ENCODE data around the gene CD101. TPM values are rescaled to one million over a fixed set of nuclear protein-coding genes. Genes with fewer than 3 reads are reported as not detected.

Gene CD101
- total and polyA plus RNA-seq, 10 donors: 1.0 to 15.9 (median 6.8) TPM

- H3K27me3 ChIP-seq (replicated peaks in 1 of 7): no peaks in the 10 kb centered on the region
- intact Hi-C loops (cut with DNase I; ENCODE audit: low total_unique reads): no loop called here
- TF ChIP-seq CTCF (IDR thresholded peaks at IDR 0.05 in 8 of 11, conservative IDR thresholded peaks at IDR 0.05 in 3 of 11): no peak
- TF ChIP-seq POLR2AphosphoS5 (IDR thresholded peaks at IDR 0.05): no peak
- no peak for TF ChIP-seq POLR2A (IDR thresholded peaks at IDR 0.05)
- no peaks in the 10 kb centered on the region for H3K36me3 ChIP-seq
- H3K4me3 ChIP-seq: no peak overlapping the region
- DNase-seq: no peak
- peaks cover 0 to 4% (median 0%) of the 10 kb centered on the region in 8 donors for H3K9me3 ChIP-seq
- WGBS, 5 donors: 71 to 85% (median 80%) methylated on average over 2 of the region's 2 CpGs
- peaks cover 17 to 47% (median 38%) of the 10 kb centered on the region in 6 donors for H3K4me1 ChIP-seq
- H3K27ac ChIP-seq: peak overlapping the region in 1 of 8 donors; percentile 81
Observed at GRCh38 chr1:117047271-117047670, 45.7 kb downstream of the CD101 start.

- DNase-seq: no peak
Observed at GRCh38 chr1:117049857-117050256, 48.3 kb downstream of the CD101 start.

GRCh38 chr1:117051224-117052064 lies 49.9 kb downstream of the CD101 start:
- peak; percentile 82 for DNase-seq
- Histone ChIP-seq H3K27me3 (replicated peaks in 1 of 7) (no peaks in the 10 kb centered on the region), H3K9me3 (no peaks in the 10 kb centered on the region), H3K36me3 (no peaks in the 10 kb centered on the region), H3K4me1 (peaks cover 17 to 53% (median 41%) of the 10 kb centered on the region in 6 donors), H3K27ac (peak overlapping the region; percentile 32 to 81 (median 58)), H3K4me3 (peak overlapping the region in 3 of 8 donors; percentile 7 to 35 (median 9))
- WGBS, 5 donors: 18 to 33% (median 24%) methylated on average over 8 of the region's 8 CpGs
- intact Hi-C loops (cut with DNase I; ENCODE audit: low total_unique reads): loop anchor here (10.0 kb wide), 1 partner anchor 197 kb away; no protein-coding TSS in a partner anchor
- no peak for TF ChIP-seq POLR2A (IDR thresholded peaks at IDR 0.05)
- TF ChIP-seq CTCF (IDR thresholded peaks at IDR 0.05 in 8 of 11, conservative IDR thresholded peaks at IDR 0.05 in 3 of 11): no peak
- no peak for TF ChIP-seq POLR2AphosphoS5 (IDR thresholded peaks at IDR 0.05)

More at GRCh38 chr1:117049857-117050256, 48.3 kb downstream of the CD101 start:
- H3K9me3 ChIP-seq: no peaks in the 10 kb centered on the region
- no peak overlapping the region for H3K4me3 ChIP-seq
- WGBS, 5 donors: 69 to 74% (median 71%) methylated on average over 5 of the region's 5 CpGs
- peaks cover 17 to 48% (median 39%) of the 10 kb centered on the region in 6 donors for H3K4me1 ChIP-seq
- H3K27me3 ChIP-seq (replicated peaks in 1 of 7): no peaks in the 10 kb centered on the region
- intact Hi-C loops (cut with DNase I; ENCODE audit: low total_unique reads): loop anchor here (10.0 kb wide), 1 partner anchor 195 kb away; no protein-coding TSS in a partner anchor
- H3K36me3 ChIP-seq: no peaks in the 10 kb centered on the region
- no peak for TF ChIP-seq POLR2A (IDR thresholded peaks at IDR 0.05)
- peak in 1 of 3 donors; percentile 19 for TF ChIP-seq POLR2AphosphoS5 (IDR thresholded peaks at IDR 0.05)
- no peak for TF ChIP-seq CTCF (IDR thresholded peaks at IDR 0.05 in 8 of 11, conservative IDR thresholded peaks at IDR 0.05 in 3 of 11)
- peak overlapping the region; percentile 31 to 81 (median 61) for H3K27ac ChIP-seq

- no peak for DNase-seq
- intact Hi-C loops (cut with DNase I; ENCODE audit: low total_unique reads): loop anchor here (10.0 kb wide), 1 partner anchor 199 kb away; no protein-coding TSS in a partner anchor
- H3K4me3 ChIP-seq: no peak overlapping the region
- H3K9me3 ChIP-seq: no peaks in the 10 kb centered on the region
- TF ChIP-seq POLR2A (IDR thresholded peaks at IDR 0.05): no peak
- TF ChIP-seq CTCF (IDR thresholded peaks at IDR 0.05 in 8 of 11, conservative IDR thresholded peaks at IDR 0.05 in 3 of 11): no peak
- no peak for TF ChIP-seq POLR2AphosphoS5 (IDR thresholded peaks at IDR 0.05)
- peaks cover 13 to 52% (median 40%) of the 10 kb centered on the region in 6 donors for H3K4me1 ChIP-seq
- H3K36me3 ChIP-seq: no peaks in the 10 kb centered on the region
- H3K27ac ChIP-seq: no peak overlapping the region
- H3K27me3 ChIP-seq (replicated peaks in 1 of 7): no peaks in the 10 kb centered on the region
Observed at GRCh38 chr1:117054068-117054467, 52.5 kb downstream of the CD101 start.

All from spleen (tissue), 11 donors.